Skeletal muscle cell (primary cell): ENCODE results near the gene COQ7.
A peak's percentile ranks its signal among the peaks of the same experiment; 100 is the strongest.

Experiments used
- DNase-seq: peaks from one replicate; pipeline ENCODE4 v3.0.0-alpha.2; 2010; ENCODE audit warnings: low read depth
- H3K4me3 ChIP-seq: 2 replicates; pipeline ENCODE4 v1.5.1; 2011; ENCODE audit warnings: low read depth, mild to moderate bottlenecking, control low read depth, low read length, moderate library complexity

COQ7 gene

DNA sequence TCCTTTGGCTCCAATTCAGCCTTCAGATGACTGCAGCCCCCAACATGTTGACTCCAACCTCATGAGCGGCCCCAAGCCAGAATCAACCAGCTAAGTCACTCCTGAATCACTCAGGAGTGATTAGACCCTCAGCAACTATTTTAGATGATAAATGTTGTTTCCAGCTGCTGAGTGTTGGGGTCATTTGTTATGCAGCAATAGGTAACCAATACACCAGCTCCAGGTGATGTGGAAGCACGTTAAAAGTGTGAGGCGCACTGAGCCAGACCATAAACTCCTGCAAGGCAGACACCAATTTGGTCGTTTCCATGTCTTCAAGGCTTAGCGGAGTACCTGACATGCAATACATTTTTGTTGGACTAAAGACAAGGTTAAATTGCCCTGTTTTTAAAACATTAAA, 17.5 kb downstream of the COQ7 start:
- no peak overlapping the region for H3K4me3 ChIP-seq

DNA sequence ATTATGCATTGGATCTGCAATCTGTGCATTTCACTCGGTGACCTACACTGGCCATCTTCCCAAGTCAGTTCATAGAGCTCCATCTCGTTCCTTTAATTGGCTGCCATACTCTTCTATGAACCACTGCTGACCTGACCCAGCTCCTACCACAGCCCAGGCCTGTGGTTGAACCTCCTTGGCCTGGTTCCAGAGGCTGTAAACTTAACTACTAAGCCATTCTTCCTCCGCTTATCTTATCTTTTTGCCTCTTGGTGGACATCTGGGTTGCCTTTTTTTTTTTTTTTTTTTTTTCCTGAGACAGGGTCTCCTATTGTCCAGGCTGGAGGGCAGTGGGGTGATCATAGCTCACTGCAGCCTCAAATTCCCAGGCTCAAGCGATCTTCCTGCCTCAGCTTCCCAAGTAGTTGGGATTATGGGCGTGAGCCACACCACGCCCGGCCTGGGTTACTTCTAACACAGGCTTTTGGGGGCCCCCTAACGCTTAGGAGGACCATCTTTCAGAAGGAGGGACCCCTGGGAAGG, 18.3 kb downstream of the COQ7 start:
- no peak for DNase-seq
- no peak overlapping the region for H3K4me3 ChIP-seq

More for the DNA sequence above, 17.5 kb downstream of the COQ7 start:
- DNase-seq, result no peak

DNA sequence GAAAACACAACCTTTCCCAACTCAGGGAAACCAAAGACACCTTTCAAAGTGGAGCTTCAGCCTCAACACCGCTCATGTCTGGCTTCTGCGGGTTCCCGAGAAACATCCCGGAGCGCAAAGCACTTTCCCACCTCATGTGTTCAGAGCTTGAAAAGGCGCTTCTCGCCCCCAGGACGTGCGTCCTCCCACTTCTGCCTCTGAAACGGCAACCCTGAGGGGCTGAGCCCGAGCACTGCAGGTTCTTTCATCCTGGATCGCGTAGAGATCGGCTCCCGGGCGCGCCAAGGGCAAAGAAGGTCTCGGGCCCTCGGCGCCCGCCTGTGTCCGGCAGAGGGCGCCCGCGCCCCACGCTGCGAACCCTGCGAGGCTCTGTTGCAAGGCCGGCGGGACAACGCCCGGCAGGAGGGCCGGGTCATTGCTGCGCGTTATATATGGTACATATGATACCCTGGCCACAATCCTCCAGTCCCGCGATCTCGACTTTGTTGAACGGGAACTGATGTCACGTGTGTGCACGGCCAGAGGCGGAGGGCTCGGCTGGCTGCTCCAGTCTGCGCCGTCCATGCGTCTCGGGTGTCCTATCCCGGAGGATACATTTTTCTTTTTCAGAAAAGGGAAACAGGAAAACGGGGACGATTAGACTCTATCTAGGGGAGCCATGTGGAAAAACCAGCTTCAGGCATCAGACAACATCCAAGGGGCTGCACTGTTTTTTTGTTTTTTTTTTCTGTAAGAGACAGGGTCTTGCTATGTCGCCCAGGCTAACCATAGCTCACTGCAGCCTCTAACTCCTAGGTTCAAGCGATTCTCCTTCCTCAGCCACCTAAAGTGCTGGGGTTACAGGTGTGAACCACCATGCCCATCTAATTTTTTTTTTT, 19.1 kb downstream of the COQ7 start:
- DNase-seq, result peak; percentile 73
- H3K4me3 ChIP-seq, result peak overlapping the region; percentile 42

DNA sequence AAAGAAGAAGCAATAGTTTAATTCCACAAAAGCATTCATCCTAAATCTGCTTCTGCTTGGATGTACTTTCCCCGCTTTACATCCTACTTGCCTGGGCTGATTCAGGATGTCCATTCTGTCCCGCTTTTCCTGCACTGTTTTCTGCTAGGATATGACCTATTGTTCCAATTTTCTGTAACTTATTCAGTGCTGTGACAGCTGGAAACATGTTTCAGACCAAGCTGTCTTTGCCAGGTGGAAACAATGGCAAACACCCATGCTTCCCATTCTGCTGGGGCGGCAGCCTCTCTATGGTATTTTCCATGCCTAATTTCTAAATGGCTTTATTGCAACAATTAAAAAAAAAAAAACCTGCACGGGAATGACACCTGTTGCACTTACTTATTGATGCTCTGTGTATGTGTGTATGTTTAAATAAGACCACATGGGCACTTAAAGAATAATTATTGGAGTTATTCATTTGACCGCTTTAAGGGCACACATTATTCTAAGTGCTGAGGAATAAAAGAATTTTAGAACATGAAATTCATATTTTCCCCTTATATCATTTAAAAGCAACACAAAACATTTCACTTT, 21.0 kb downstream of the COQ7 start:
- no peak overlapping the region for H3K4me3 ChIP-seq
- DNase-seq, result no peak

DNA sequence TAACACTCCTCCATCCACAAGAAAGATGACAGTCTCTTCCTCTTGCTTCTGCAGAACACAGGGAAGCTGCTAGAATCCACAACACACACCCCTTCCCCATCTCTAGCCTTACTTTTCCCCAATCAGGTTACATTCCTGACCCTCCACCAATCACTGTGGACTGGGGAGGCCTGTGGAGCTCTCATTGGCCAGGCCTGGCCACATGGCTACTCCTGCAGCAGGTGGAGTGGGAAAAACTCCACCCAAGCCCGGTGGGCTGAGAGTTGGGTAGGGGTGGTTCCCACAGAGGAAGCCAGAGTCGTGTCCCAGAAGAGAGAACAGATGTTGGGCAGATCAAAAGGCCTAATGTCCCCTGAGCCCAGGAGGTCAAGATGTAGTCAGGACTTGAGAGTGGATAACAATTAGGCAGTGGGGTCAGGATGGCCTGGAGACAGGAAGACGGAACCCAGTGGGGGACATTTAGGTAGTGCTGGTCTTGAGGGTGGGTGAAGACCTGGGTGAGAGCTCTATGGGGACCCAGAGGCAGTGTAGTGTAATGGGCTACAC, 22.1 kb downstream of the COQ7 start:
- no peak for DNase-seq
- H3K4me3 ChIP-seq, result no peak overlapping the region

DNA sequence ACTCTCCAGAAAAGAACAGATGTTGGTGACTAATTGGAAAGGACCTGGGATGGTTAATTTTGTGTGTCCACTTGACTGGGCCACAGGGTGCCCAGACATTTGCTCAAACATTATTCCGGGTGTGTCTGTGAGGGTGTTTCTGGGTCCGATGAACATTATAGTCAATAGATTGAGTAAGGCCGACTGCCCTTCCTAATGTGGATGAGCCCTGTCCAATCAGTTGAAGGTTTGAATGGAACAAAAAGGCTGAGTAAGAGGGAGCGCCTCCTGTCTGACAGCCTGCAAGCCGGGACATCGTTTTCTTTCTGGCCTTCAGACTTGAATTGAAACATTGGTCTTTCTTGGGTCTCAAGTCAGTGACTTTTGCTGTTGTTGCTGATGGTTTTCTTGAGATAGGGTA, 23.5 kb downstream of the COQ7 start:
- no peak overlapping the region for H3K4me3 ChIP-seq
- DNase-seq, result no peak

DNA sequence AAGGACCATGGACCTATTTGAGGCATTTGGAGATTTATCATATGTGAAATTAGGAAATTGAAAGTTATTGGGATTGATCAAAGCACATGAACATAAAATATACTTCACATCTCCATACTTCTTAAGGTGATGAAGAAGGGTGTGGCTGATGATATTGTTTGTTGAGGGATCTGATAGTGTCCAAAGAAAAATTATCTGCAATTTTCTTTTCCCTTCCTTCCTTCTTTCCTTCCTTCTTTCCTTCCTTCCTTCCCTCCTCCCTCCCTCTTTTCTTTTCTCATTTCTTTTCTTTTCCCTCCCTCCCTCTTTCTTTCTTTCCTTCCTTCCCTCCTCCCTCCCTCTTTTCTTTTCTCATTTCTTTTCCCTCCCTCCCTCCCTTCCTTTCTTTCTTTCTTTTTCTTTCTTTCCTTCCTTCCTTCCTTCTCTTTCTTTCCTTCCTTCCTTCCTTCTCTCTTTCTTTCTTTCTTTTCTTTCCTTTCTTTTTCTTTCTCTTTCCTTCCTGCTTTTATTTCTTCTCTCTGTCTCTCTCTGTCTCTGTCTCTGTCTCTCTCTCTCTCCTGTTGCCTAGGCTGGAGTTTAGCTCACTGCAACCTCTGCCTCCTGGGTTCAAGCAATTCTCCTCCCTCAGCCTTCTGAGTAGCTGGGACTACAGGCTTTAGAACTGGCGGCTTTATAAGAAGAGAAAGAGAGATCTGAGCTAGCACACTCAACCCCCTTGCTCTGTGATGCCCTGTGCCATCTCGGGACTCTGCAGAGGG, 25.4 kb downstream of the COQ7 start:
- H3K4me3 ChIP-seq, result no peak overlapping the region

DNA sequence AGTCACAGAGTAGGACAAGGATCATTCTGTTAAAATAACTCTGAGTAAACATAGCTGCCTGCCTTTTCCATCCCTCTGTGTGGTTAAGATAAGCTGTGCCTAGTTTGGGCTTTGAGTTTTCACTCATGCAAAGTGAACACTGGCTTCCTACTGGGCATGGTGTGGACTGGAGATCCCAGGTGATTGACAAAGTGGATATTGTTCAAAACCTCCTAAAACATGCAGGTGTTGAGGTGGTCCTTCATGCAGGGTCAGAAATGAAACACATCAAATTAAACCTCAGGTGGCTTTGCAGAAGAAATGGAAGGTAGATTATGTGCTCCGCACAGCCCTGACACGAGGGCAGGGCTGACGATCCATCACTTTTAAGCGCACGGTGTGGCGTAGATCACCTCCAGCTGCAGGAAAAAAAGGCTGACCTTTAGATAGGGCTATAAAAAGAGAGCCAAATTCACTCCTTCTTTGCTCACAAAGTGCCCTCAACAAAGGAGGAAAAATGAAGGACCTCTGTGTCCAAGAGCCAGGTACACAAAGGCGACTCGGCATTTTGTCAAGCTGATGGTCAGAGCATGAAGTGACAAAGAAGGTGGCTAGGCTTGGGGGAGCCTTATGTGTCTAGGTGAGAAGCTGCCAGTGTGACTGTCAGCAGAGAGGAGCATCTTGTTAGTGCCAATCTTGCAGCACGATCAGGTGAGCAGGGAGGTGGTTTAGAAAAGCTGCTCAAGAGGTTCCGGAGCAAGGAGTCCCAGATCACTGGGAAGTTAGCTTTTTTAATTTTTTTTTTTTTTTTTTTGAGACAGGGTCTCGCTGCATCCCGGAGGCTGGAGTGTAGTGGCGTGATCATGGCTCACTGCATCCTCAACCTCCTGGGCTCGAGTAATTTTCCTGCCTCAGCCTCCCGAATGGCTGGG, 26.5 kb downstream of the COQ7 start:
- DNase-seq, result no peak
- no peak overlapping the region for H3K4me3 ChIP-seq

More for the DNA sequence above, 25.4 kb downstream of the COQ7 start:
- no peak for DNase-seq

DNA sequence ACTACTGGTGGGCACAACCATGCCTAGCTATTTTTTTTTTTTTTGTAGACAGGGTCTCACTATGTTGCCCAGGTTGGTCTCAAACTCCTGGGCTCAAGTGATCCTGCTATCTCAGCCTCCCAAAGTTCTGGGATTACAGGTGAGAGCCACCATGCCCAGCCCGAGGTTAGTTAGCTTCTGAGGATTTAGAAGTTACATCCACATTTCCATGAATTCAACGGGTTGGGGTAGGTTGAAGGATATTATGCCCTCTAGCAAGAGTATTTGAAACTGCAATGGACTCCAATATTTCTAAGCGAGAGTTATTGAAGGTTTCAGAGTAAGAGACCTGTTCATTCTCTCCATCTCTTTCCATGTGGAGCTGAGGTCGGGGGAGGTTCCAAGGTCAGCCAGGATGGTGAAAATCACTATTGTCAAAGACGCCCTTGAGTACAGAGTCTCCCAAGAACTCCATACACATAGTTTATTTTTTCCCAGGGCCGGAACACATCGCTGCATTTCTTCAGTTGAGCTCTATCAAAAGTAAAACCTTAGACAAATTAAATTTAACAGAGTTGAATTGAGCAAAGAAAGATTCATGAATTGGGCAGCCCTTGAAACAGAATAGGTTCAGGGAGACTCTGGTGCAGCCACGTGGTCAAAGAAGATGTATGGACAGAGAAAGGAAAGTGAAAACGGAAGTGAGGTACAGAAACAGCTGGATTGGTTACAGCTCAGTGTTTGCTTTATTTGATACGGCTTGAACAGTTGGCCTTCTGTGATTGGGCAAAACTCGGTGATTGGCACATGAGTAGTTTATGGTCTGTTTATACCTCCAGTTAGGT, 27.3 kb downstream of the COQ7 start:
- DNase-seq, result no peak
- no peak overlapping the region for H3K4me3 ChIP-seq

DNA sequence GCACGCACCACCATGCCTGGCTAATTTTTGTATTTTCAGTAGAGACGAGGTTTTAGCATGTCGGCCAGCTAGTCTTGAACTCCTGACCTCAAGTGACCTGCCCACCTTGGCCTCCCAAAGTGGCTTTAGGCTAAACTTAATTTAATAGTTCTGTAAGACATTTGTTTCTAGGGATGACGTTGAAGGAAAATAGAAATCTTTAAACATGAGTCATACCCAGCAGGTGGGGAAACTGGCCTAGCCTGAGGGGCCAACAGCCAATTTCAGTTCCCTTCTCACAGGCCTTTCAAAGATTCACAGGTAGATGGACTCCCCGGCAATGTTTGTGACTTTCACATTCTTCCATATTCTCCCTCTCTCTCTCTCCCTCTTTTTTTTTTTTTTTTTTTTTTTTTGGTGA, 28.2 kb downstream of the COQ7 start:
- no peak for DNase-seq
- no peak overlapping the region for H3K4me3 ChIP-seq

DNA sequence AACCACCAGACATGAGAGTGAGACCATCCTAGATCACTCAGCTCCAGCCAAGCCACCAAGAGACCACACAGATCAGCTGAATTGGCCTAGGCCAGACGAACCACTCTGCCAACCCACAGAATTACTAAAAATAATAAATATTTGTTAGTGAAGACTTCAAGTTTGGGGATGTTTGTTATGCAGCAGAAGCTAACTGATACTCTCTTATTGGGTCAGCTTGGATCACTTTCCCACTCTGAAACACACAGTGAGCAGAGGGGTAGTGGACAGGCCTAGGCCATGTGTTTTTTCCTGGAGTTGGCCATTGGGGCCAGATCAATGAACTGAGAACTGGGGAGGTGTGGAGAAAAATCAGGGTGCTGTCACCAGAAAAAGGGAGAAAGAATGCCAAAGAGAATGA, 30.8 kb downstream of the COQ7 start:
- no peak for DNase-seq

DNA sequence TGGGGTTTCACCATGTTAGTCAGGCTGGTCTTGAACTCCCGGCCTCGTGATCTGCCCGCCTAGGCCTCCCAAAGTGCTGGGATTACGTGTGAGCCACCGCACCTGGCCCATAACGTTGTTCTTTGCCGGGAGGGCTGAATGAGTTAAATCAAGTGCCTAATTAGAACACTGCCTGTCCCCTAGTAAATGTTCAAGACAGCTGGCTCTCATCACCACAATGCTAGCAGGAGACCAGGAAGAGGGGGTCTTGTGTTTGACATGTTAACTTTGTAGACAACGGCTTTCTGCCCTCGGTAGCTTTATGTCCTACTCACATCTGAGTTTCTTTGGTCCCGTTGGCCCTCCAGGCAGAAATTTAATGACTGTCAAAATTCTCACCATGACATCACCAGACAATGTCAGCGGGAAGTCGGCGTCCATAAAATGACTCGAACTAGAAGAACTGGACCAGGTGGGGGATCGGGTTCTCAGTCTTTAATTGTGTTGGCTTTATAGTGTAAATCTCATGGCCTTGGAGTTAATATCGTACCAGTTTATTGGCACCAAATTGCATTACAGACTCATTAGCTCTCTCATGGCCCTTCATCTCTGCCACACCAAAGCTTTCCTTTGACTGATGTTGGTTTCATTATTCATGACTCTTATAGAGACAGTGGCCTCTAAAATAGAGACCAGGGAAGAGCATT, 34.9 kb downstream of the COQ7 start:
- no peak overlapping the region for H3K4me3 ChIP-seq
- DNase-seq, result no peak

More for the DNA sequence above, 30.8 kb downstream of the COQ7 start:
- H3K4me3 ChIP-seq, result no peak overlapping the region

DNA sequence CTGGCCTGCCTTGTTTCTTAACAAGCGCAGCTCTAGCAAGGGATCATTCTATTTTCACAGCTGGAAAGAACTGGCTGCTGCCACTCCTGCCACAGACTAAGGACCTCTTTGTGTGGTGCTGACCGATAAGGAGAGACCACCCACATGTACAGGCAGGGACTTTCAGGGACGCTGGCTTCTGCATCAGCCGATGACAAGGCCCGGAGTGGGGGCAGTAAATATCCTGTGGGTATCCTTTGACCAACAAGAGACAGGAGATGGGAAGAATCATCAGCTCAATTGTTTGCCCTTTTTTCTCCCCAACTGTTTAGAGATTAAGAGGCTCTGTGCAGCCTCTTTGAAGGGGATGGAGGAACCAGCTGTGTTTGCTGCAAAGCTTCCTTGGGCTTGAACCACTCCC, 37.2 kb downstream of the COQ7 start:
- H3K4me3 ChIP-seq, result no peak overlapping the region
- DNase-seq, result no peak

DNA sequence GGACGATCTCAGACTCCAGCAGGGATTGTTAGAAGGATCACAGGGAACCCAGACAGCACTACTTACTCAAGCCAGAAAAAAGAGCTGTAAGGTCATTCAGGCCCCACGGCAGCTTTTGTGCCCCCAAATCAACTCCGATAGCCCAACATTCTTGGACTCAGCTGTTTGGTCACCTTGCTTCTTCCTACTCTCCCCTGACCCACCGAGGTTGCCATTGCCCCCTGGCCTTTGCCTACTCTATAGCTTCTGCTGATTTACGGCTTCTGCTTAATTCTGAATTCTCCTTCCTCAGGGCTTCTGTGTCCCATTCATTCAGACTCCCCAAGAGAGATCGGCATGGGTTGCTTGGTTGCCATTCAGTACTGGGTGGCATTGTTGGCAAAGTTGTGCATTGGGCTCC, 37.7 kb downstream of the COQ7 start:
- no peak for DNase-seq

DNA sequence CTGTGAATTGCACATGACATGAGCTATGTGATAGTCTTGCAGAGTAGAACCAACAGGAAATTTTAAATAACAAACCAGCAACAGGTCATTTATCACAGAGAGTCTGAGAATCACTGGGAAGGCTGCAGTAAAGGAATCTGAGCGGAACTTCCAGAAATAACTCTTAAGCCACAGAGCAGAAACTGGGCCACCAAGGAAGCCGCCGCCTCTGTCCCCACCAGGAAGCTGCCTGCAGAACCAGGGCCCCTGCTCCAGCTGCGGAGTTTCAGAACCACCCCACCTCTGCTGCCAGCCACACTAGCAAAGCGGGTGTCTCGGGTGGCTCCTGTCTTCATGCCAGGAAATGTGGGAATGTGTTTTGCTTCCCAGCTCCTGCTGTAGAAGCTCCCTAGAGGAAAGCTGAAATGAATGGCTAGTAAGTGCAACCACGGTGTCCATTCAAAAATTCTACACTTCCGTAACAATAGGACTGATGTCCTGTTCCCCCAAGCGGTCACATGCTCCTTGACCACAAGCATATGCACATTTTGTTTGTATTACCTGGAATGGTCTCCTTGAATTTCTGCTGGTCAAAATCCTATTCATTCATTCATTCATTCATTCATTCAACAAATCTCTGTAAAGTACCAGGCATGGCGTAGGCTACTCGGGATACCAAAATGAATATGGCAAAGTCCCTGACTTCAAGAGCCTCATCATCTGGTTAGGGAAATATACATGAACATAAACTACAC, 38.6 kb downstream of the COQ7 start:
- DNase-seq, result no peak
- H3K4me3 ChIP-seq, result no peak overlapping the region

More for the DNA sequence above, 37.7 kb downstream of the COQ7 start:
- H3K4me3 ChIP-seq, result no peak overlapping the region

DNA sequence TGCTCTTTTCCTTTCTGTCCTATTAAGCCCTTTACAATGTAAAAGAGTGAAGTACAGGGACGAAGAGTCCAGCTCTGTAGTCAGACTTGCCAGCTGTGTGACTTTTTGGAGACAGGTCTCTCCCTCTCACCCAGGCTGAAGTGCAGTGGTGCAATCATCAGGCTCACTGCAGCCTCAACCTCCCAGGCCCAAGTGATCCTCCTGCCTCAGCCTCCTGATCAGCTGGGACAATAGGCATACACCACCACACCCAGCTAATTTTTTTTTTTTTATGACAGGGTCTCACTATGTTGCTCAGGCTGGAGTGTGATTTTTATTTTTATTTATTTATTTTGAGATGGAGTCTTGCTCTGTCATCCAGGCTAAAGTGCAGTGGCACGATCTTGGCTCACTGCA, 39.2 kb downstream of the COQ7 start:
- DNase-seq, result no peak
- H3K4me3 ChIP-seq, result no peak overlapping the region
